Measurements from ENCODE around the gene GPC6. TPM values are rescaled to one million over a fixed set of nuclear protein-coding genes. Genes with fewer than 3 reads are reported as not detected.

GPC6 gene
- total and polyA plus RNA-seq, 2 donors (not counting 1 experiment from before 2014, with no cell fraction given) = not detected

GRCh38 chr13:93521307-93521706 lies 294.7 kb downstream of the GPC6 start:
- CTCF ChIA-PET = no interaction called here

DNA sequence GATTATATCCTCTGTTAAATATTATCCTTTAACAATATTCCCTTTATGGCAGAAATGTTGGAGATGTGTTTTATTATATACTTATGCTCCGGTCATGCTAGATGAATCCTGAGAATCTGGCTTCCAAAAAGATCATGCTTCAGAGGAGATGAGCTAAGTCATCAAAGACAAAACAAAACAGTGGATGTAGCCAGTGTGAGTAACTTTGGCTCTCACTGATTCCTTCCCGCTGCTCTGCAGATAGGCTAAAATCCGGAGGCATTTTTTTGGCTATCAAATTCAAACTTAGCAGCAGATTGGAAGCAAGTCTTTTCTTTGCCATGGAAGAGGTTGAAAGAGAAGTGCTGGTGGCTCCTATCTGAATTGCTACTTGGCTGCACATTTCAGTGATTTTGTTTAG lies 295.9 kb downstream of the GPC6 start:
- Histone ChIP-seq H3K4me1 (ENCODE audit: control insufficient read depth in 2 of 2, insufficient read depth in 2 of 2, low read length in 2 of 2) (no peaks in the 10 kb centered on the region), H3K9me3 (ENCODE audit: control extremely low read depth in 1 of 3, control insufficient read depth in 2 of 3, insufficient read depth in 1 of 3, low read length in 2 of 3) (no peaks in the 10 kb centered on the region), H3K27ac (ENCODE audit: low read length in 2 of 2) (no peak overlapping the region), H4K20me1 (ENCODE audit: control insufficient read depth, insufficient read depth, low read length, poor library complexity, severe bottlenecking) (no peaks in the 10 kb centered on the region), H3K27me3 (replicated peaks in 1 of 4; ENCODE audit: control extremely low read depth in 1 of 4, control insufficient read depth in 3 of 4, insufficient read depth in 4 of 4, low read length in 3 of 4) (no peaks in the 10 kb centered on the region), H3K4me2 (replicated peaks; ENCODE audit: low read depth, low read length, poor library complexity, severe bottlenecking) (no peak overlapping the region), H3K79me2 (ENCODE audit: control insufficient read depth, insufficient read depth, low read length) (no peaks in the 10 kb centered on the region), H2AFZ (ENCODE audit: insufficient read depth, low read depth, low read length, poor library complexity, severe bottlenecking) (no peak overlapping the region), H3K9ac (ENCODE audit: low read length) (no peak overlapping the region), H3K4me3 (ENCODE audit: control extremely low read depth in 1 of 5, extremely low read depth in 1 of 5, insufficient read depth in 1 of 5, low read depth in 2 of 5, low read length in 4 of 5) (no peak overlapping the region), H3K36me3 (replicated peaks in 1 of 2; ENCODE audit: control extremely low read depth in 1 of 2, control insufficient read depth in 1 of 2, extremely low read depth in 1 of 2, insufficient read depth in 2 of 2, low read length in 1 of 2) (no peaks in the 10 kb centered on the region)
- Mint-ChIP-seq H3K27me3 (no peaks in the 10 kb centered on the region), H3K4me3 (no peak overlapping the region), H3K4me1 (no peaks in the 10 kb centered on the region), H3K9me3 (ENCODE audit: insufficient read depth) (no peaks in the 10 kb centered on the region), H3K27ac (no peak overlapping the region)
- ATAC-seq (ENCODE audit: low read depth) (no peak), DNase-seq (no peak)
- POLR2A ChIA-PET = no interaction called here
- CTCF ChIA-PET = no interaction called here
- intact Hi-C loops (cut with micrococcal nuclease) = no loop called here
- no peak for TF ChIP-seq CTCF (IDR thresholded peaks at IDR 0.05)
- TF ChIP-seq EZH2 (IDR thresholded peaks at IDR 0.05; ENCODE audit: borderline replicate concordance, insufficient read depth, low read depth, low read length, poor library complexity, severe bottlenecking) = no peak
- 83% methylated on average over 2 of the region's 3 CpGs for WGBS (ENCODE audit: insufficient coverage)

More at GRCh38 chr13:93521307-93521706, 294.7 kb downstream of the GPC6 start:
- Histone ChIP-seq H3K27ac (ENCODE audit: low read length in 2 of 2) (no peak overlapping the region), H2AFZ (ENCODE audit: insufficient read depth, low read depth, low read length, poor library complexity, severe bottlenecking) (no peak overlapping the region), H4K20me1 (ENCODE audit: control insufficient read depth, insufficient read depth, low read length, poor library complexity, severe bottlenecking) (no peaks in the 10 kb centered on the region), H3K4me1 (ENCODE audit: control insufficient read depth in 2 of 2, insufficient read depth in 2 of 2, low read length in 2 of 2) (no peaks in the 10 kb centered on the region), H3K4me2 (replicated peaks; ENCODE audit: low read depth, low read length, poor library complexity, severe bottlenecking) (no peak overlapping the region), H3K9ac (ENCODE audit: low read length) (no peak overlapping the region), H3K9me3 (ENCODE audit: control extremely low read depth in 1 of 3, control insufficient read depth in 2 of 3, insufficient read depth in 1 of 3, low read length in 2 of 3) (no peaks in the 10 kb centered on the region), H3K79me2 (ENCODE audit: control insufficient read depth, insufficient read depth, low read length) (no peaks in the 10 kb centered on the region), H3K36me3 (replicated peaks in 1 of 2; ENCODE audit: control extremely low read depth in 1 of 2, control insufficient read depth in 1 of 2, extremely low read depth in 1 of 2, insufficient read depth in 2 of 2, low read length in 1 of 2) (no peaks in the 10 kb centered on the region), H3K4me3 (ENCODE audit: control extremely low read depth in 1 of 5, extremely low read depth in 1 of 5, insufficient read depth in 1 of 5, low read depth in 2 of 5, low read length in 4 of 5) (no peak overlapping the region), H3K27me3 (replicated peaks in 1 of 4; ENCODE audit: control extremely low read depth in 1 of 4, control insufficient read depth in 3 of 4, insufficient read depth in 4 of 4, low read length in 3 of 4) (no peaks in the 10 kb centered on the region)
- no peak for DNase-seq
- Mint-ChIP-seq H3K27ac (no peak overlapping the region), H3K9me3 (ENCODE audit: insufficient read depth) (no peaks in the 10 kb centered on the region), H3K27me3 (no peaks in the 10 kb centered on the region), H3K4me3 (no peak overlapping the region), H3K4me1 (no peaks in the 10 kb centered on the region)
- no peak for ATAC-seq (ENCODE audit: low read depth)
- POLR2A ChIA-PET = interaction anchor here (0.6 kb wide), 1 partner anchor 121 kb away, joined by 3 read pairs; no protein-coding TSS in a partner anchor
- WGBS (ENCODE audit: insufficient coverage) = 80% methylated on average over 1 of the region's 2 CpGs
- no peak for TF ChIP-seq EZH2 (IDR thresholded peaks at IDR 0.05; ENCODE audit: borderline replicate concordance, insufficient read depth, low read depth, low read length, poor library complexity, severe bottlenecking)
- no peak for TF ChIP-seq CTCF (IDR thresholded peaks at IDR 0.05)
- intact Hi-C loops (cut with micrococcal nuclease) = no loop called here

Measured in B cell (primary cell).